GM12878 (cell line): Measurements from ENCODE around the gene TSR3. TPM values are rescaled to one million over a fixed set of nuclear protein-coding genes. Genes with fewer than 3 reads are reported as not detected.
A peak's percentile ranks its signal among the peaks of the same experiment; 100 is the strongest.

Experiments used
- ATAC-seq: fragments of 200-7000 bp; cut with Tn5 transposase; 3 replicates; pipeline ENCODE4 v1.9.1; 2020; ENCODE audit warnings: mild to moderate bottlenecking, moderate library complexity
- BruUV-seq: library from RNA; stranded (reverse); fragments of 400-500 nt; replicated peaks from 2 replicates; lab custom pipeline; 2021; lab: Mats Ljungman, UMichigan
- CTCF ChIA-PET: fragments of 300-600 bp; sonication (Branson Sonifier 250); formaldehyde crosslinking; extraction: SDS; loops from one replicate; lab custom pipeline; 2021; ENCODE audit warnings: inconsistent platforms; lab: Yijun Ruan, JAX
- POLR2A ChIA-PET: fragments of 350-600 bp; formaldehyde crosslinking; extraction: SDS; loops from one replicate; lab custom pipeline; 2021; ENCODE audit warnings: inconsistent platforms; lab: Charles Lee
- RAD21 ChIA-PET: fragments of 300-600 bp; sonication (Branson Sonifier 250); formaldehyde crosslinking; loops from one replicate; lab custom pipeline; 2023; ENCODE audit warnings: antibody characterized with exemption; ENCODE audit not compliant: unreplicated experiment; lab: Charles Lee
- SMC1A ChIA-PET: fragments of 300-600 bp; sonication (Branson Sonifier 250); formaldehyde crosslinking; loops from one replicate; lab custom pipeline; 2023; ENCODE audit not compliant: unreplicated experiment, uncharacterized antibody; lab: Charles Lee
- DNase-seq: peaks from one replicate; pipeline ENCODE4 v3.0.0-alpha.2; 2011; ENCODE audit warnings: low read depth, low spot score
- FAIRE-seq: peaks from 3 replicates; lab custom pipeline; 2011; peaks lifted over from hg19 to GRCh38; lab: Jason Lieb, UNC
- H2AFZ ChIP-seq: 2 replicates; pipeline ENCODE4 v1.6.0; 2011; ENCODE audit warnings: low read depth, low read length, control low read depth; ENCODE audit not compliant: control insufficient read depth
- H3K27ac ChIP-seq: 2 replicates; pipeline ENCODE4 v1.5.1; 2011; ENCODE audit warnings: control low read depth; ENCODE audit not compliant: control insufficient read depth, insufficient read depth
- H3K27me3 ChIP-seq, 2 experiments: replicated peaks in 1 of 2; 2 replicates each; pipeline versions ENCODE4 v1.6.0 to v1.6.1; 2011; ENCODE audit warnings: low read length in 1 of 2; ENCODE audit not compliant: control insufficient read depth in 2 of 2, insufficient read depth in 2 of 2
- H3K36me3 ChIP-seq, 2 experiments: 2 replicates each; pipeline ENCODE4 v1.5.1; 2011; ENCODE audit warnings: low read length in 1 of 2; ENCODE audit not compliant: control insufficient read depth in 2 of 2, insufficient read depth in 2 of 2
- H3K4me1 ChIP-seq: 2 replicates; pipeline ENCODE4 v1.6.1; 2011; ENCODE audit warnings: mild to moderate bottlenecking, low read length, moderate library complexity, mixed read lengths; ENCODE audit not compliant: control insufficient read depth, insufficient read depth
- H3K4me2 ChIP-seq: 2 replicates; pipeline ENCODE4 v1.6.0; 2011; ENCODE audit warnings: control low read depth; ENCODE audit not compliant: control insufficient read depth, insufficient read depth
- H3K4me3 ChIP-seq: fragments of 200-600 bp; sonication (generic); 2 replicates; pipeline ENCODE4 v1.5.1; 2016
- H3K79me2 ChIP-seq: 2 replicates; pipeline ENCODE4 v1.6.0; 2011; ENCODE audit warnings: low read length; ENCODE audit not compliant: control insufficient read depth, insufficient read depth
- H3K9ac ChIP-seq: 2 replicates; pipeline ENCODE4 v1.8.0; 2011; ENCODE audit warnings: low read length, control low read depth, mixed read lengths; ENCODE audit not compliant: control insufficient read depth, insufficient read depth
- H3K9me3 ChIP-seq: replicated peaks from 3 replicates; pipeline ENCODE4 v1.5.1; 2011; ENCODE audit warnings: mild to moderate bottlenecking, low read length; ENCODE audit not compliant: control insufficient read depth, insufficient read depth
- H4K20me1 ChIP-seq: 2 replicates; pipeline ENCODE4 v1.6.0; 2011; ENCODE audit not compliant: control insufficient read depth, insufficient read depth
- CHD2 ChIP-seq: IDR thresholded peaks from 2 replicates; pipeline ENCODE4 v1.6.1; 2011; ENCODE audit warnings: low read depth, low read length, improper control_type of control experiment, borderline replicate concordance
- CREB1 ChIP-seq: IDR thresholded peaks from 2 replicates; pipeline ENCODE4 v1.6.1; 2012; ENCODE audit warnings: low read depth, mild to moderate bottlenecking, inconsistent platforms
- HDGF ChIP-seq: fragments of 450-650 bp; IDR thresholded peaks from 2 replicates; pipeline ENCODE4 v1.6.1; 2016; ENCODE audit warnings: antibody characterized with exemption
- KDM1A ChIP-seq: fragments of 200-600 bp; sonication (generic); IDR thresholded peaks from 2 replicates; pipeline ENCODE4 v1.6.1; 2016; ENCODE audit warnings: borderline replicate concordance
- MEF2B ChIP-seq: fragments of 450-650 bp; IDR thresholded peaks from 2 replicates; pipeline ENCODE4 v1.6.1; 2018; ENCODE audit warnings: mild to moderate bottlenecking, moderate library complexity; ENCODE audit not compliant: partially characterized antibody, poor library complexity, severe bottlenecking
- MYC ChIP-seq: IDR thresholded peaks from 2 replicates; pipeline ENCODE4 v1.6.1; 2011; ENCODE audit warnings: mild to moderate bottlenecking, low read length, moderate library complexity, inconsistent platforms; ENCODE audit not compliant: insufficient read depth, insufficient replicate concordance, insufficient read length, severe bottlenecking
- NFIC ChIP-seq: IDR thresholded peaks from 2 replicates; pipeline ENCODE4 v1.6.1; 2012; ENCODE audit warnings: low read depth, mild to moderate bottlenecking, inconsistent platforms, low read length, moderate library complexity
- NFYA ChIP-seq: IDR thresholded peaks from 2 replicates; pipeline ENCODE4 v1.6.1; 2011; ENCODE audit warnings: low read depth, mild to moderate bottlenecking, low read length, improper control_type of control experiment, borderline replicate concordance
- NKRF ChIP-seq: fragments of 450-650 bp; conservative IDR thresholded peaks from 2 replicates; pipeline ENCODE4 v1.6.1; 2017; ENCODE audit warnings: mild to moderate bottlenecking, moderate library complexity
- SUZ12 ChIP-seq: fragments of 200-600 bp; sonication (generic); IDR thresholded peaks from one replicate; pipeline ENCODE4 v1.6.1; 2018; ENCODE audit warnings: antibody characterized with exemption, mild to moderate bottlenecking; ENCODE audit not compliant: unreplicated experiment
- YY1 ChIP-seq: IDR thresholded peaks from 2 replicates; pipeline ENCODE4 v1.6.1; 2011; ENCODE audit warnings: low read depth, mild to moderate bottlenecking, low read length
- WGBS: methylation state at CpG from one replicate; pipeline ENCODE4 v1.1.6; 2016; ENCODE audit warnings: low lambda C conversion rate; ENCODE audit not compliant: insufficient replicate concordance, insufficient coverage; ENCODE audit errors: missing lambda C conversion rate; 5-methylcytosine and 5-hydroxymethylcytosine counted together
- in situ Hi-C: fragments of 300-500 bp; cut with MboI; formaldehyde crosslinking; loops from 9 replicates; pipeline ENCODE4 v1.14.3; 2018; ENCODE audit warnings: mixed read lengths
- intact Hi-C: fragments of 100-400 bp; cut with micrococcal nuclease; formaldehyde crosslinking; loops from one replicate; pipeline ENCODE4 v1.14.2; 2022; ENCODE audit not compliant: unreplicated experiment
- polyA plus RNA-seq, 11 experiments: library from polyadenylated mRNA; depleted of rRNA in 4 of 11; unstranded in 6 of 11; stranded (reverse) in 5 of 11; fragments of >200 nt; fragmentation: Nextera tagmentation in 4 of 11; fragmentation: Illumina TruSeq in 1 of 11; extraction: Ambion mirVana in 4 of 11; extraction: Trizol in 1 of 11; gene quantifications; 1 replicate in 1 of 11; 2 replicates in 10 of 11; pipeline versions ENCODE4 v1.2.1 to v1.2.3, GENCODE V29; 2011 to 2016; ENCODE audit warnings: inconsistent platforms in 2 of 11, missing spikeins in 2 of 11, low read depth in 1 of 11
- total RNA-seq, 4 experiments: library from RNA; depleted of rRNA in 3 of 4; stranded (reverse); fragments of >200 nt in 3 of 4; fragmentation: Illumina TruSeq in 1 of 4; extraction: Trizol in 1 of 4; gene quantifications; 2 replicates each; pipeline versions ENCODE4 v1.2.1 to v1.2.3, GENCODE V29; 2013 to 2021

The TSR3 gene
- total and polyA plus RNA-seq, 10 of the 15 experiments (the other 5 are each of a cell fraction or from before 2014, with no cell fraction given): 3.4 to 108 (median 46.9) TPM

GRCh38 chr16:1342526-1343427, 8.9 kb downstream of the TSR3 start (continued):
- TF ChIP-seq NKRF (peak; percentile 54), CHD2 (peak; percentile 57; the same call in 1 of the 2 replicates), HDGF (peak; percentile 100), YY1 (peak; percentile 15; the same call in 1 of the 2 replicates)

GRCh38 chr16:1341495-1342420, 9.9 kb downstream of the TSR3 start:
- H3K9me3 ChIP-seq: no peaks in the 10 kb centered on the region
- in situ Hi-C loops: no loop called here
- CTCF ChIA-PET: interaction anchor here (0.6 to 1.4 kb wide), 3 partner anchors 40 to 370 kb away, joined by 3 to 7 read pairs (median 3); no protein-coding TSS in a partner anchor
- no peak overlapping the region for H2AFZ ChIP-seq
- SMC1A ChIA-PET: no interaction called here
- H3K27me3 ChIP-seq: no peaks in the 10 kb centered on the region
- BruUV-seq: no TSS peak
- POLR2A ChIA-PET: interaction anchor here (1.5 kb wide), 1 partner anchor 11 kb away, joined by 3 read pairs; no protein-coding TSS in a partner anchor
- H3K4me3 ChIP-seq: no peak overlapping the region
- intact Hi-C loops: no loop called here
- no peaks in the 10 kb centered on the region for H4K20me1 ChIP-seq
- no peaks in the 10 kb centered on the region for H3K36me3 ChIP-seq
- 59% methylated on average over 36 of the region's 39 CpGs for WGBS
- no peak overlapping the region for H3K9ac ChIP-seq
- RAD21 ChIA-PET: interaction anchor here (1.4 kb wide), 1 partner anchor 33 kb away, joined by 3 read pairs; no protein-coding TSS in a partner anchor
- H3K4me1 ChIP-seq: peaks cover 11% of the 10 kb centered on the region
- H3K4me2 ChIP-seq: peak overlapping the region; percentile 78; the same call in 1 of the 2 replicates
- H3K79me2 ChIP-seq: no peaks in the 10 kb centered on the region
- TF ChIP-seq MEF2B (no peak), NFYA (no peak), MYC (no peak), KDM1A (no peak), CREB1 (no peak), NFIC (no peak), SUZ12 (no peak)
- ATAC-seq (no peak), FAIRE-seq (no peak), DNase-seq (no peak)
- H3K27ac ChIP-seq: no peak overlapping the region
